GM21576 (cell line): ENCODE data around the gene TSHZ1.

Experiments
- ATAC-seq: cut with Tn5 transposase; IDR thresholded peaks from one replicate; pipeline ENCODE4 v1.9.1; 2021; ENCODE audit warnings: mild to moderate bottlenecking, moderate library complexity; ENCODE audit not compliant: unreplicated experiment

The TSHZ1 gene

DNA sequence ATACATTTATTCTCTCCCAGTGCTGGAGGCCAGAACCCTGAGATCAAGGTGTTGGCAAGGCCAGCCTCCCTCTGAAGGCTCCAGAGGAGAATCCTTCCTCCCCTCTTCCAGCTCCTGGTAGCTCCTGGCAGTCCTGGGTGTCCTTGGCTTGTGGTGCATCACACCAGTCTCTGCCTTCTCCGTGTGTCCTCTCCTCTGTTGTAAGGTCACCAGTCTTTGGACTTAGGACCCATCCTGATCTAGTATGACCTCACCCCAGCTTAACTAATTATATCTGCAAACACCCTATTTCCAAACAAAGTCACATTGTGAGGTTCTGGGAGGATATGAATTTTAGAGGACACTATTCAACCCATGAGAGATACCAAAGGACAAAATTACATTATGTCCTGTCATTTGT, 31.1 kb downstream of the TSHZ1 start:
- ATAC-seq, result no peak

DNA sequence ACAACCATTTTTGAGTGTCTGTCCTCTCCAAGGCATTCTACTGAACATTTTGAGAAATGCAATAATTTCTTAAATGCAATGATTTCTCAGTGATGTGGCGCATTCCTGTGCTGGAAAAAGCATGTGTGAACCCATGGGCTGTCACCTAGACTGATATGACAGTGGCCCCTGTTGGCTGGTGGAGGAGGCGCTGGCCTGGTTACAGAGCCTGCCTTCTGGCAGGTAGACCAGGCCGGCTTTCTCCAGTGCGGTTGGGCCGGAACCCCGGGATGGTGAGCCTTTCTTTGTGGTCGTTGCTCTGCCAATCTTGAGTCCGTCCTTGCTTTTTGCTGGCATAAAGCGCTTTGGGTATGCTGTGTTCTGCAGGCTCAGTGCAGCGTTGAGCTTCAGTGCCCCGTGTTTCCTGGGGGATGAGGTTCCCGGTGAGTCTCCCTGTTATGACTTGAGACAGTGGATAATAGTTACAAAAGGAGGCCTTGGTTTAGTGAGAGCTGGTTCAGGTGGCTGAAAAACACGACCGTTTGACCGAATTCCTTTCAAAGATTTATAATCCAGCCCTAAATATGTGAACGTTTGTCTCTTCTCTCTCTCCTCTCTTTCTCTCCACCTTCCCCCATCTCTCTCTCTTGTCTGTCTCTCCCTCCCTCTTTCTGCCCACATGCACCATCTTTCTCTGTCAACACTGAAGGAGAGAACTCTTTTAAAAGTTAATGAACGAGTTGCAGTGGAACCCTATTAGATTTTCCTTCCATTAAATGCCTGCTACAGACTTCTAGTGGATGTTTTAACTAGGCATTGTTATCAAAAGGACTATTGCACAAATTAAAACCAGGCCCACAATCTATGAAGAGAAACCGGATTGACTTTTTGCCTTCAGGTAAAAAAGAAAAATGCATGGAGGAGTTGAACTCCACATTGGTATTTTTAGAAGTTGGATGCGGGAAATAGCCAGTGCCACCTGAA, 34.0 kb downstream of the TSHZ1 start:
- no peak for ATAC-seq

DNA sequence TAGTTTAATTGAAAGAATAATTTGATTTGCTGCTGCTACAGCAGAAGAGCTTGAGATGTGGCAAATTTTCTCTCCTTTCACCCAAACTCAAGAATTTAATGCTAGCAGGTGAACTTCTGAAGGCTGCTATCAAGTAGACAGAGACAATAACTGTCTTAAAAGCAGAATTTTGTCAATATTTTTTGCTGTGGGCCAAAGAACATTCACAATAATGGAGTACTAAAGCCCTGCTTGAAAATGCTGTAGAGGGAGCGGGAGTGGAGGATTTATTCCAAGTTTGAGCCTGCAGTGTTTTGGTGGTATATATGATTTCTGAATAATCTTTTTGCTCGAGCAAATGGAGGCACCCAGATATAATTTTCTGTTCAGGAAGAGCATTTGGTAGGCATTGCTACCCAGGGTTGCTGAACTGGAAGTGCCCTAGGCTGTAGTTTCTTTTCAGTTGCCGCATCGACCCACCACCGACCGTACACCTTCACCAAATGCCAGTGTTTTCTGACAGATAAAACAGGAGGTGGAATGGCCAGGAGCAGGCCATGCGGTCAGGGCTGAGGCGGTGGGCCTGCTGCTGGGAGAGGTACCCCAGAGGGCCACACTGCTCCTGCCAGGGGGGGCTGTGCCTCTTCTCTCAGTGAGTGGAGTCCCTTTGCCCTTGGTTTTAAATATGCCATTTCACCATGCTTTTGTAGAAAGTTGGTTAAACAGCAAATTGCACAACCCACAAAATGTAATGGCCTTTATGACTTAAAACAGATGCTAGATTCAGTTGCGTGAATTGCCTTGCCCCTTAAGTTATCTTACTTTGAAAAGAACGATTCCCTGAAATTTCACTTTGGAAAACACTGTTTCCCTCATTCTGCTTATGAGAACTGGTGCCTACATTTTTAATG, 36.4 kb downstream of the TSHZ1 start:
- ATAC-seq, result no peak

DNA sequence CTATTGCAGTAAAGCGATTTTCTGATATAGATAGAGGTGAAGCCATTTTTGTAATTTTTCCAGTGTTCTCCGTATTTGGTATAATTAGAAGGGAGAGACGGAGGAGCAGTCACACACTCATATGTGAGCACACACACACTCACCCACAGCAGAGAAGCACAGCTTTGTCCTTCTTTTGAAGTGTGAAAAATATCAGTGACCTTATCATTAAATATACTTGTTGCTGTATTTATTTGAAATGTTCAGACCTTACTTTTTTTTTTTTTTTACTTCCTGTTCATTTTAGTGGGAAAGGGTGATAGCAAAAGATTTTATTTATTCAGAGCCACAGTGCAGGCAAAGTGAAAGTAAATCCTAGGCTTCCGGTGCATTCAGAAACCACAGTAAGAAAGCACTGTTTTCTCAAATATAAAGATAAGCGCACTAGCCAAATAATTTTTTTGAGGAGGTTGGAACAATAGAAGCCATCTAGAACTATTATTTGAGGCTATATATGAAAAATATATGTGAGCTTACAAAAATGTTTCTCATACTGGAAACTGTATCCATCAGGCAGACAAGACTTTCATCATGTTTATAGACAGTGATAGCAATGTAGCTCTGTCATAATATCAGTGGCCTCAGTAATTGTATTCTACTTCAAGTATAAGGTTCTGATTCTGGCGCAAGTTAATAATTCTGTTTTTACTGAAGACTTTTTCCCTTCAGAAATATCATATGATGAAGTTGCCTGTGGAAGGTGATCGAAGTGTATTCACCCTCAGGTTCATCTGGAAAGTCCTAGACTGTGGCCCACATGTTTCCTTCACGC, 37.2 kb downstream of the TSHZ1 start:
- ATAC-seq, result peak; percentile 45

DNA sequence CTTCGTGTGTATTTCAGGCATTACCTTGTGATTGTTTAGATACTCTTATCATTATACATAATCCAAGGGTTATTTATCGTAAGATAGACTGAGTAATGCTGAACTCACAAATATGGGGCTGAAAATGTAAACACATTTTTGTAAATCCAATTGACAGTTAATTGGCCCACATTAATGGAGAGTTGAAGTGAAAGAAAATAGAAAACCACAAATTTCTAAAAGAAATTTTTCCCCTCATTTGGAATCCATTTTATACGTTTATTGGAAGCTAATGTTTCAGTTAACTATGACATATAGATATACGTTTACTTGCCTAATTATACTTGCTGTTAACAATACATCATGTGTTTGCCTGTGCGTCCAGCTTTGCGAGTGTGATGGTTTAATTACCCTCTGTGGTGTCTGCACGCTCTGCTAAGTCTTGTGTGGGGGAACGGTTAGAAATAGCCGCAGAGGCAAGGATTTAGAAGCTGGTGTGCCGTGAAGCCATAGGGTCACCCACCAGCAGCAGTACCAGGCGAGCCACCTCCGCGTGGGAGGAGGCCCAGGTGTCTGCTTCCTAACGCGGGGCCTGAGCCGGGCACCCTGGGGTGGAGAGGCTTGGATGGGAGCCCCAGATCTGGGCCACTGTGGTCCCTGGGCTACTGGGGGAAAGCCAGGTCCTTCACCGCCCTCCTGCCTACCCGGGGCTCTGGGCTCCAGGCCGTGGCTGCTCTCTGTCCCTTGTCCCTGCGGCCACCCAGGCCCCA, 38.0 kb downstream of the TSHZ1 start:
- no peak for ATAC-seq

DNA sequence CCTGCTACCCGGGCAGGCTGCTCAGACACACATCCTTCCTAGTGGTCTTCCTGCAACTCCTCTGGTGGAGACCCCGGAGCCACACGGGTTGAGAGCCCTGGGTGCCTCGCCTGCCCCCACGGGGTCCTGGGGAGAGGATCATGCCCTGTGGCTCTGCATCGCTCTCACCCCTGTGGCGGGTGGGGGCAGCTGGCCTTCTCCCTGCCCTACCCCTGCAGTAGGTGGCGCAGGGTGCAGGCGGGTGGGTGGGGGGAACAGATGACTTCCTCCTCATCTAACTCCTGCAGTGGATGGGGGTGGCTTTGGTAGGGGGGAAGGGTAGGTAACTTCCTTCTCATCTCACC, 38.5 kb downstream of the TSHZ1 start:
- ATAC-seq, result no peak

DNA sequence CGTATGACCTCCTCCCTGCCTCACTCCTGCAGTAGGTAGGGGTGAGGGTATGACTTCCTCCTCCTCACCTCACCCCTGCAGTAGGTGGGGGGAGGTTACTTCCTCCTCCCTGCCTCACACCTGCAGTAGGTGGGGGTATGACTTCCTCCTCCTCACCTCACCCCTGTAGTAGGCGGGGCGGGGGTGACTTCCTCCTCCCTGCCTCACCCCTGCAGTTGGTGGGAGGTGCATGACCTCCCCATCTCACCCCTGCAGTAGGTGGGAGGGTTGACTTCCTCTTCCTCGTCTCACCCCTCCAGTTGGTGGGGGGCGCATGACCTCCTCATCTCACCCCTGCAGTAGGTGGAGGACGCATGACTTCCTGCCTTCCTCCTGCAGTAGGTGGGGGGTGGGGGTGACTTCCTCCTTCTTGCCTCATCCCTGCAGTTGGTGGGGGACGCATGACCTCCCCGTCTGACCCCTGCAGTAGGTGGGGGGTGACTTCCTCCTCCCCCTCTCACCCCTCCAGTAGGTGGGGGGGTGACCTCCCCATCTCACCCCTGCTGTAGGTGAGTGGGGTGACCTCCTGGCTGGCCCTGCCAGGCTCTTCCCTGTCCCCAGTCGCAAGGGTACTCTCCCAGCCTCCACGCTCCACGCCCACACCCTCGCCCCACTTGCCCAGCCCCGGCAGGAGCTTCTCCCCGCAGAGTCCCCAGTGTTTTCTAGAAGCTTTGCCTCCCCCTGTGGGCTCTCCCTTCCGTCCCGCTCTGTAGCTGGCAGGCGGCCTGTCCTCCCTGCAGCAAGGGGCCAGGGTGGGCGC, 39.3 kb downstream of the TSHZ1 start:
- ATAC-seq, result no peak

DNA sequence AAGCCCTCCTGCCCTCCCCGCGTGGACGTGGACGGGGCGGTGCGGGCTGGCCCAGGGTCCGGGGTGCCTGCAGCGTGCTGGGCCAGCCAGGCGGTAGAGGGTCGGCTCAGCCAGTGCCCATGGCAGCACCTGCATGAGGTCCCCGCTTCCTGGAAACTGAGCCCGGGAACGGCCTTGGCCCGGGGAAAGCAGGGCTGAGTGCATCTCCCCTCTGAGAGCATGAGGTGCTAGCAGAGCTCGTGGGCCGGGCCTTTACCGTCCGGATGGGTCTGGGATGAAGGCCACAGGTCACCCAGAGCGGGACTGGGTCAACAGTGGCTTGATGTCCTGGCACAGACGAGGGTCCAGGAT, 39.8 kb downstream of the TSHZ1 start:
- ATAC-seq, result no peak

DNA sequence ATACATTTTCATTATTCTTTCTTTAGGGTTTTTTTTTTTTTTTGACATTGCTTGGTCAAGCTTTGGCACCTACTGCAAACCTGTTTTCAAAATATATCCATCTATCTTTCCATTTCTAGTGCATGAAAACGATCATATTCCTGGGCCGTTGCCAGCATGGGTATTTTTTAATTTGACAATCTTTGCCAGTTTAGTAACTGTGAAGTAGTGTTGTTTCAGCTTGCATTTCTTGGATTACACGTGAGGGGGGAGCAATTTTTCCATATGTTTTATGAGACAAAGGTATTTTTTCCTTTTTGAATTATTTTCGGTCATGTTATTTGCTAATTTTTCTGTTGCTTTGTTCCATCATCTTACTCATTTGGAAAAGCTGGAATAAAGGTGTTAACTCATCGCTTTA, 40.9 kb downstream of the TSHZ1 start:
- no peak for ATAC-seq

DNA sequence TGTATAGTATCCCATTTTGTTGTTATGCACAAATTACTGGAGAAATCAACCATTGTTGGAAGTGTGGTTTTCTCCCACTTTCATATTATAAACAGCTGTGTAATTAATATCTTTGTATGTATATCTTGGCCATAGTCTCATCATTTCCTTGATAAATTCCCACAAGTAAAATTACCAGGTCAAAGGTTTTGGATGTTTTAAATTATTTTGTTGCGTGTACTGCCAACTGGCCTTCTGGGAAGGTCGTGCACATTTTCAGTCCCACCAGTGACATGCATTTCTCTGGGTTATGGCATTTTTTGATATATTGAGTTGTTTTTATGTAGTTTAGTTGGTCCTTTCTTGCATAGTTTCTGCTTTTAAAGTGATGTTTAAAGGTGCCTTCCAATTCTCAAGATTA, 41.5 kb downstream of the TSHZ1 start:
- ATAC-seq, result no peak

DNA sequence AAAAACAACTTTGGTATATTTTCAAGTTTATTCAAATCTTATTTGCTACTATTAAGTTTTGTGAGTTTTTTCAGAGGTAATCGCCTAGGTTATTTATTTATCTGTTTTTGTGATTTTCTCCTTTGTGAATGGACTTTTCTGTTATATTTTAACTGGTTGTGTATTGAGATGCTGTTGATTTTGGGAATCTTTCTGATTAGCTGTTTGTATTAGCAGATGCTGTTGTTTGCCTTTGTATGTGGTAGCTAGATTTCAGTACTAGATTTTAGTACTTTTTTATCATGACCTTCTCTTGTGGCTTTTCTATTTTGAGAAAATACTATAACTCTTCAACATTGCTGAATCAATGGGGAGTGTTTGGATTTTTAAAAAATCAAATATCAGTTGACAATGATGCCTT, 42.4 kb downstream of the TSHZ1 start:
- ATAC-seq, result no peak

DNA sequence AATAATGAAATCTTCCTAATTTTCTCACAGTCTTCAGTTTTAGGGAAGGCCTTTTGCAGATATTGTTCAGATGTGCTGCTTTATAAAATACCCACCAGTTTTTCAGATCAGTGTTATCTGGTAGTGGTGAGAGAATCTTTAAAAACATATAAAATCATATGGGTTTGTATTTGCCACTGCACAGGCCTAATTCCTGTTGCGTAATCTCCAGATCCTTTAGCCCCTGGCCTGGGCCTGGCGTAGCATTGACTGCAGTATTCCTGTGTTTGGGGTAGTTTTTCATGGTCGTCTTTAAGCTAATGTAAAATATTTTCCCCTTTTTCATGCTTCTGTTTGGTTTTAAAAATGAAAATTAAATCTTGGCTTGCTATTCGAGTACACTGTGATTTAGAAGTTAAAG, 43.2 kb downstream of the TSHZ1 start:
- no peak for ATAC-seq

DNA sequence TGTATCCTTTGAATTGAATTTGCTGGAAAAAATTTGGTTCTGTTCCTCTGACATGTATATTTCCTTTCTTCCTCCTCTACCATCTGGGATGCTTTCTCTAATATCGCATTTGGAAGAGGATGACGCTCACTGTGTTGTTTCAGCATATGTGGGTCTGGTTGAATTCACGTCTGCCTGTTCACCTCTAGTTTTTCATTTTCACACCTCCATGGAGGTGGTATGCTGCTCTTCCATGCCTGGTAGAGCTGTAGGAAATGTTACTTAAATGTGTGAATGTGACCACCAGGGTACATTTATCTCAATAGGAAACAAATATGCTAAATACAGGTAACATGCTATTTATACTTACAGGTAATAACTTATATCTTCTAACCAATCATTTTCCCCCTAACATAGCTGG, 44.5 kb downstream of the TSHZ1 start:
- no peak for ATAC-seq

DNA sequence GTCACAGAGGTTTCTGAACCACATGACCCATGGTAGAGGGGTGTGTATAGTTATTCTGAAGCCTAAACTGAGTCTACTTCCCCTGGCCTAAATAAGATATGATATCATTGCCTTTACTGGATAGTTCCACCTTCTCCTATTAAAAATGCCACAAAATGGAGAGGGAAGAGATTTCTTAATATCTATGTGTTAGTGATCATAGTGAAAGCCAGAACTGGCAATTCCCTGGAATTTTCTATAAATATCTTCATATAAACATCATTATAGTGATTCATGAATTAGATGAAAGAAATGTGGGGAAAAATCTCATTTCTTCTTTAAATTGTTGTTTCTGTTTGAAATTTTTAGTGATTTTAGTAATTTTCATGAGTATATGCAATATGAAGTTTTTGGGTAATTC, 45.8 kb downstream of the TSHZ1 start:
- ATAC-seq, result no peak

DNA sequence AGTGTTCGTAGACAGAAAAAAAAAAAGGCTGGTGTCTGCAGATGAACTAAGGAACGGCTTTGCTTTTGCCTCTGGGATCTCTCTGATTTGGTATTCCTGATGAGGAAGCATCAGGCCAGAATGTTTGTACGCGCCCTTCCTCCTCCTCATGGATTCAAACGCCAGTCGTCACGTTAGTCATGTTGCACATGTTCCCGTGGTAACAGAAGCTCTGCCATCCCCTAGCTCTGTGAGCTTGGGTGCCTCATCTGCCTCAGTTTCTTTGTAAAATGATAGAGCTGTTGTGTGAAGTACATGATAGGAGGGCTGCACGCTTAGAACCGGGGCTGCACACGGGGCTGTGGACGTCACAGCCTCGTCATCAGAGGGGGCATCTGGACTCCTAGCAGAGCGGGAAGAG, 47.0 kb downstream of the TSHZ1 start:
- no peak for ATAC-seq

DNA sequence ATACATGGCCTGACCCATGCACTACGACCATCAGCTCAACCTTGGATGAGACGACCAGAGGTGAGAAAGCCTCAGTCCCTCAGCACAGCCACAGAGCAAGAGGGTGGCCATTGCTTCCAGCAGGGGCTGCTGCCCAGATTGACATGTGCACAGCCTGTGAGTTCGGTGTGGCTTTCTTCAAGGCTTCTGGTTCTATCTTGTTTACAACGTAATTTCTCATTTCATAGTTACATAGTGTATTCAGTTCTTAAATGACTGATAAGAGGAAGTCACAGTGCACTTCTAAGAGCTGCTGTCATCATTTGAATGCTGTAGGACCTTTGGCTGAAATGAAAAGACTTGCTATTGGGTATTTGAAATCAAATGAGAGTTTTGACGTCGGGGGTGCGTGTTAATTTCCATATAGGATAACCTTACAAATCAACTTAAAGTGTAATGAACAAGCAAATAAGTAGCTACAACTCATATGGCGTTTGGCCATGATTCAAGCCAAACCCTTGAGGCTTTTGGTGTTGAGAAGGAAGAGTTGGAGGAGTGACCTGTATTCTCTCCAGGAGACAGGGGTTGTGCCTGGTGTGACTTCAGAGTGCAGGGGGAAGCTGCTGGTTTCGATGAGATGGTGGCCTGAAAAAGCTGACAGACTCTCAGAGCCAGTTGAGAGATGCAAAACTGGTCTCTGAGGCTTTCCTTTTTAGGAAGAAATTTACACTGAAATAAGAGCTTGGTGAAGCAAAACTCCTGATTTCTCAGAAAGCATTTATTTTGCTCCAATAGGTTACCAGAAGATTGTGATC, 51.0 kb downstream of the TSHZ1 start:
- peak; percentile 91 for ATAC-seq

DNA sequence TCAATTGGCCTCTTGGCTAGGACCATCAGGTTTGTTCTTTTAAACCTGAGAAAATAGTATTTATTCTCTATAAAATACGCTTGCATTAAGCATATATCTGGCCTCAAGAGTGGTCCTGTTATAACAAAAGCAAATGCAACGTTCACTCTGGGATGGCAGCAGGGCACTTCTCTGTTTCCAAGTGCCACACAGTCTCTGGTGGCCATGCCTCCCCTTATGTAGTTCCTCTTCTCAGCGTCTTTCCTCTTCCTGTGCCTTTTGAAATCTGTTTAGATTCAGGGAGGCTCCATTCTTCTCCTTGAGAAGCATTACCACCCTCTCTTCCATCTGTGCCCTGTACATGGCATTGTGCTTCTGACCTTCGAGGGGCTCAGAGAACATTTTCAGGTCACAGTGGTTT, 51.9 kb downstream of the TSHZ1 start:
- no peak for ATAC-seq

DNA sequence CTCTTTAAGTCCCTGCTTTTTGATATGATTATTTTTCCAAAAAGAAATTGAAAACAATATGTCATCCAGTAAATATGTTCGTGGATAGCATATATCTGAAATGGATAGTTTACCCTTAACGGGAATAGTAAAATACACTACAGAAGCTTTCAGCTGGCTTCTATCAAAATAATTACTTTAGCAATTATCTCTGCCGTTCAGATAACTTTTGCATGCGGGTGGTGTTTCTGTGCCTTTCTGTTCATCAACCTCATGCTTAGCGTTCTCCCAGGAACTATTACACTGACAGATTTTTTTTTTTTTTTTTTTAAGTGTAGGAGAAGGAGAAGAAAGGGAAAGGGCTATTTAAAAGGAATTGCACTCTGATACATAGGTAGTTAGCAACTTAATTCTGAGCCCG, 53.6 kb downstream of the TSHZ1 start:
- no peak for ATAC-seq
